Ovary (tissue), 9 donors: ENCODE results near the gene COQ8B. TPM values are rescaled to one million over a fixed set of nuclear protein-coding genes. Genes with fewer than 3 reads are reported as not detected.

Source experiments
- DNase-seq, 5 donors: peaks; one replicate each; pipeline ENCODE4 v3.0.0-alpha.2; 2019 to 2020
- H3K27ac ChIP-seq, 2 donors: fragments of 200-600 bp; one replicate each; pipeline versions ENCODE4 v1.5.1 to v1.8.0; 2019 to 2022
- H3K27me3 ChIP-seq: fragments of 200-600 bp; one replicate; pipeline ENCODE4 v1.8.0; 2022
- H3K36me3 ChIP-seq: fragments of 200-600 bp; sonication (generic); one replicate; pipeline ENCODE4 v1.5.1; 2019
- H3K4me1 ChIP-seq: one replicate; pipeline ENCODE4 v1.8.1; 2013; ENCODE audit warnings: mild to moderate bottlenecking, moderate library complexity; ENCODE audit not compliant: insufficient read depth
- H3K4me3 ChIP-seq: fragments of 200-600 bp; sonication (generic); one replicate; pipeline ENCODE4 v1.5.1; 2017
- H3K9me3 ChIP-seq, 2 donors: fragments of 200-600 bp in 1 of 2; sonication (generic) in 1 of 2; one replicate each; pipeline versions ENCODE4 v1.5.1 to v1.8.1; 2013 to 2019; ENCODE audit warnings: mild to moderate bottlenecking in 1 of 2, moderate library complexity in 1 of 2
- EP300 ChIP-seq: sonication (generic); formaldehyde crosslinking; IDR thresholded peaks from one replicate; pipeline ENCODE4 v1.6.1; 2017; ENCODE audit warnings: antibody characterized with exemption
- POLR2A ChIP-seq: fragments of 450-650 bp; IDR thresholded peaks from one replicate; pipeline ENCODE4 v1.6.1; 2017; ENCODE audit warnings: antibody characterized with exemption, mild to moderate bottlenecking, moderate library complexity
- WGBS, 3 donors: extraction: QIAGEN DNeasy Blood & Tissue Kit in 1 of 3; methylation state at CpG; one replicate each; pipeline versions ENCODE4 v1.1.5 to v1.1.7; 2013 to 2017; 5-methylcytosine and 5-hydroxymethylcytosine counted together
- intact Hi-C, 4 donors: fragments of 100-400 bp; cut with DNase I; formaldehyde crosslinking; loops; one replicate each; pipeline versions ENCODE4 v1.11.0 to v1.15.1; 2022 to 2023
- polyA plus RNA-seq, 2 donors: library from polyadenylated mRNA; stranded (reverse); fragments of 200-250 nt in 1 of 2; fragments of 350-450 nt in 1 of 2; fragmentation: Illumina TruSeq in 1 of 2; extraction: RNeasy Lipid Tissue Mini Kit (QIAGEN cat#74804) in 1 of 2; gene quantifications; one replicate each; pipeline ENCODE4 v1.2.3, GENCODE V29; 2013 to 2014
- total RNA-seq, 7 donors: library from RNA; depleted of rRNA in 2 of 7; stranded (reverse); fragments of >200 nt in 2 of 7; fragmentation: NEBNext Ultra II Directional in 3 of 7; extraction: Animal tissue kit (Norgen Biotek cat#: 25700) in 3 of 7; gene quantifications; one replicate each; pipeline versions ENCODE4 v1.1.0 to v1.2.4, GENCODE V29; 2016 to 2023
- TF ChIP-seq, protein P1 (sequence below), 3 donors: fragments of 450-650 bp in 2 of 3; fragments of 200-600 bp in 1 of 3; IDR thresholded peaks; one replicate each; pipeline versions ENCODE4 v1.5.1 to v1.8.0; 2016 to 2022; ENCODE audit warnings: antibody characterized with exemption in 3 of 3, mild to moderate bottlenecking in 1 of 3
- donor health status: DM: no; HTN: no; CAD: no; lungs with moderate emphysema.
- donor health status: DM: no; HTN: no; CAD: no.
- donor health status: Bipolar disorder and iron deficiency.
- donor health status: DM: yes; HTN: yes; CAD: no.
- donor health status: DM: no; HTN: no; CAD: no.
- donor health status: DM: yes; HTN: yes; CAD: no.

The COQ8B gene
- total and polyA plus RNA-seq, 9 donors, result 8.3 to 51.2 (median 41.5) TPM

DNA sequence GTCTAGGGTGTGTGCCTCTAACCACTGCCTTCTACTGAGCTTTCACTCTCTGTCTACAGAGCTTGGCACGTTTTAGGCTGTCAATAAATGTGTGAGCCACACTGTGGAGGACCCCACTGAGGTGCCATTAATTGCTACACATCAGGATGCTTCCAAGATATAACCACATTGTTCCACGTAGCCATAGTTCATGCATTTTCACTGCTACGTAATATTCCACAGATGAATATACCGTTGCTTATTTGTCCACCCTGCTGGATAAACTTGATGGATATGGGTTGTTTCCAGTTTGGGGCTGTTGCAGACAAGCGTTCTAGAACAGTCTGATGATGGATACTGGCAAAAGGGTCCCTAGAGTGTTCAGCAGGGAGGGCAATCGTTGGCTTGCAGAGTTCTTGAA is 14.9 kb downstream of the COQ8B start:
- WGBS, 3 donors, result 91 to 98% (median 93%) methylated on average over 6 of the region's 6 CpGs
- intact Hi-C loops, result no loop called here
- no peak for DNase-seq
- no peaks in the 10 kb centered on the region for H3K9me3 ChIP-seq
- H3K4me1 ChIP-seq, result no peaks in the 10 kb centered on the region
- H3K27ac ChIP-seq, result no peak overlapping the region
- H3K36me3 ChIP-seq, result no peaks in the 10 kb centered on the region
- H3K27me3 ChIP-seq, result no peaks in the 10 kb centered on the region
- no peak overlapping the region for H3K4me3 ChIP-seq
- TF ChIP-seq, protein P1, sequence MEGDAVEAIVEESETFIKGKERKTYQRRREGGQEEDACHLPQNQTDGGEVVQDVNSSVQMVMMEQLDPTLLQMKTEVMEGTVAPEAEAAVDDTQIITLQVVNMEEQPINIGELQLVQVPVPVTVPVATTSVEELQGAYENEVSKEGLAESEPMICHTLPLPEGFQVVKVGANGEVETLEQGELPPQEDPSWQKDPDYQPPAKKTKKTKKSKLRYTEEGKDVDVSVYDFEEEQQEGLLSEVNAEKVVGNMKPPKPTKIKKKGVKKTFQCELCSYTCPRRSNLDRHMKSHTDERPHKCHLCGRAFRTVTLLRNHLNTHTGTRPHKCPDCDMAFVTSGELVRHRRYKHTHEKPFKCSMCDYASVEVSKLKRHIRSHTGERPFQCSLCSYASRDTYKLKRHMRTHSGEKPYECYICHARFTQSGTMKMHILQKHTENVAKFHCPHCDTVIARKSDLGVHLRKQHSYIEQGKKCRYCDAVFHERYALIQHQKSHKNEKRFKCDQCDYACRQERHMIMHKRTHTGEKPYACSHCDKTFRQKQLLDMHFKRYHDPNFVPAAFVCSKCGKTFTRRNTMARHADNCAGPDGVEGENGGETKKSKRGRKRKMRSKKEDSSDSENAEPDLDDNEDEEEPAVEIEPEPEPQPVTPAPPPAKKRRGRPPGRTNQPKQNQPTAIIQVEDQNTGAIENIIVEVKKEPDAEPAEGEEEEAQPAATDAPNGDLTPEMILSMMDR (IDR thresholded peaks at IDR 0.05), result no peak
- TF ChIP-seq EP300, result no peak
- TF ChIP-seq POLR2A, result no peak

DNA sequence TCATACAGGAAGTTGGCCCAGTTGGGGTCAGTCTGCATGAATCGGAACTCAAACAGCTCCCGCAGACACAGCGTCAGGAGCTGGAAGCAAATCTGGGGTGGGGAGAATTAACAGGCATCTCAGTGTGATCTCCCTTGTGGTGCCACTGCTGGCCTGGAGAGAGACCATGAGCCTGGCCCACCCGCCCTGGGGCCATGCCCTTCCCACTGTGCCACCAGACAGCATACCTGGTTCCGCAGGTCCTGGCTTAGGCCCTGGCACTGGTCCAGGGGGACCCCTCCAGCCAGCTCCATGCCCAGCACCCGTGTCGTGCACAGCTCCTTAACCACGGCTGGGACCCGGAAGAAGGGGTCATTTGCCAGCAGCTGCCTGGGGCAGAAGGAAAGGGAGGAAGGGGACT is 16.6 kb downstream of the COQ8B start:
- no peak overlapping the region for H3K27ac ChIP-seq
- H3K4me1 ChIP-seq, result no peaks in the 10 kb centered on the region
- 90 to 95% (median 91%) methylated on average over 9 of the region's 9 CpGs for WGBS, 3 donors
- TF ChIP-seq, protein P1 (IDR thresholded peaks at IDR 0.05), result no peak
- TF ChIP-seq POLR2A (no peak), EP300 (no peak)
- H3K9me3 ChIP-seq, result no peaks in the 10 kb centered on the region
- no peak overlapping the region for H3K4me3 ChIP-seq
- no peak for DNase-seq
- intact Hi-C loops, result no loop called here
- no peaks in the 10 kb centered on the region for H3K27me3 ChIP-seq
- H3K36me3 ChIP-seq, result no peaks in the 10 kb centered on the region

DNA sequence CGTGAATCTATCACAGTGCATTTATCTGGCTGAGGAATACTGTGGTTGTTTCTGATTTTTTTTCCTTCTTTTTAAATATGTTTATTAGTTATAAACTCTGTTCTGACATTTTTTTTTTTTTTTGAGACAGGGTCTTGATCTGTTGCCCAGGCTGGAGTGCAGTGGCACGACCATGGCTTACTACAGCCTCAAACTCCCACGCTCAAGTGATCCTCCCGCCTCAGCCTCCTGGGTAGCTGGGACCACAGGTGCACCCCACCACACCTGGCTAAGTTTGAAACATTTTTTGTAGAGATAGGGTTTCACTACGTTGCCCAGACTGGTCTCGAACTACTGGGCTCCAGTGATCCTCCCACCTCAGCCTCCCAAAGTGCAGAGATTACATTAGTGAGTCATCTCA is 19.7 kb downstream of the COQ8B start:
- 89 to 94% (median 92%) methylated on average over 6 of the region's 6 CpGs for WGBS, 3 donors
- Histone ChIP-seq H3K4me3 (no peak overlapping the region), H3K36me3 (no peaks in the 10 kb centered on the region), H3K9me3 (no peaks in the 10 kb centered on the region), H3K4me1 (no peaks in the 10 kb centered on the region), H3K27ac (no peak overlapping the region), H3K27me3 (no peaks in the 10 kb centered on the region)
- DNase-seq, result no peak
- intact Hi-C loops, result no loop called here
- TF ChIP-seq EP300, result no peak
- no peak for TF ChIP-seq POLR2A
- TF ChIP-seq, protein P1 (IDR thresholded peaks at IDR 0.05), result no peak

DNA sequence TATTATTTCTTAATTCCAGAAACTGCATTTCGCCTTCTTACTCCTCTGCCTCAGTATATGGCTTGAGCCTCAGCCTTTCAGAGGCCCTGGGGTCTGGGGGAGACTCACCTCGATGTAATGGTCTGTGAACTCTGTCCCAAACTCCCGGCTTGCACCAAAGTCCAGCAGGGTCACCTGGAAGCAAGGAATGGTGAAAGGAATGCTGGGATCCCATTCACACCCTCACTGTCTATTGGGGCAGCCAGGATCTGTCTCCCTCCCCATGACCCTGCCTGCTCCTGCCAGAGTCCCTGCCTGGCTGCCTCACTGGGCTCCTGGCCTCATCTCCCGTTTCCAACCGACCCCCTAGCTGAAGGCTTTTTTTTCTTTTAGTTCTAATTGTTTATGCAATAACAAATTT is 20.8 kb downstream of the COQ8B start:
- DNase-seq, result no peak
- H3K9me3 ChIP-seq, result no peaks in the 10 kb centered on the region
- no peaks in the 10 kb centered on the region for H3K27me3 ChIP-seq
- WGBS, 3 donors, result 84 to 89% (median 87%) methylated on average over 5 of the region's 5 CpGs
- H3K4me1 ChIP-seq, result peaks cover 3% of the 10 kb centered on the region
- TF ChIP-seq EP300 (no peak), POLR2A (no peak)
- TF ChIP-seq, protein P1 (IDR thresholded peaks at IDR 0.05), result no peak
- H3K4me3 ChIP-seq, result no peak overlapping the region
- no peak overlapping the region for H3K27ac ChIP-seq
- intact Hi-C loops, result no loop called here
- no peaks in the 10 kb centered on the region for H3K36me3 ChIP-seq

DNA sequence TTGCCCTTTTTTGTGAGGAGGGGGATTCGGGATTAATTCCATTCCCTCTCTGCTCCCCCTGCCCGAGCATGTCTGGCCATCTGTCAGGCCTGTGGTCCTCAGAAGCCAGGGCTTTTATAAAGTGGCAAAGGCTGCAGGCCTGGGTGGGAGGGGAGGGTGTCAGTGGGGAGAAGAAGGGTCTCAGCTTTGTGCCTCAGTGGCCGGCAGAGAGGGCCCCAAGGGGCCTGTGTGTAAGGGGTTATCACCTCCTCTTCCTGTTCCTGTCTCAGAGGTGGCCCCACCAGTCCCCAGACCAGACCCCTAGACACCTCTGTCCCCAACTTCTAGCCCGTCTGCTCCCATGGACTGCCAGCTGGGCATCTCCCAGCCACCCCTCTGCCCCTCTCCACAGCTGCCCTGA is 22.8 kb downstream of the COQ8B start:
- DNase-seq, result no peak
- 84 to 92% (median 87%) methylated on average over 4 of the region's 4 CpGs for WGBS, 3 donors
- no peaks in the 10 kb centered on the region for H3K36me3 ChIP-seq
- H3K9me3 ChIP-seq, result no peaks in the 10 kb centered on the region
- H3K27me3 ChIP-seq, result no peaks in the 10 kb centered on the region
- H3K4me1 ChIP-seq, result peaks cover 3% of the 10 kb centered on the region
- TF ChIP-seq, protein P1 (IDR thresholded peaks at IDR 0.05), result no peak
- TF ChIP-seq EP300, result no peak
- TF ChIP-seq POLR2A, result no peak
- no peak overlapping the region for H3K4me3 ChIP-seq
- no peak overlapping the region for H3K27ac ChIP-seq
- intact Hi-C loops, result no loop called here
